HG02852 (cell line): ENCODE measurements around the gene CXXC4.

Source experiments
- ATAC-seq: cut with Tn5 transposase; IDR thresholded peaks from one replicate; pipeline ENCODE4 v1.9.1; 2021; ENCODE audit warnings: mild to moderate bottlenecking, moderate library complexity; ENCODE audit not compliant: unreplicated experiment

CXXC4 gene

GRCh38 chr4:104424475-104424941 is 70.2 kb downstream of the CXXC4 start:
- ATAC-seq: no peak

GRCh38 chr4:104421566-104421965 is 73.1 kb downstream of the CXXC4 start:
- ATAC-seq: no peak

GRCh38 chr4:104420766-104421165 is 73.9 kb downstream of the CXXC4 start:
- ATAC-seq: no peak
